GM18907 (cell line): ENCODE results near the gene PTPRCAP.

Source experiments
- ATAC-seq: cut with Tn5 transposase; IDR thresholded peaks from one replicate; pipeline ENCODE4 v1.9.1; 2021; ENCODE audit warnings: mild to moderate bottlenecking, moderate library complexity; ENCODE audit not compliant: unreplicated experiment

PTPRCAP gene

DNA sequence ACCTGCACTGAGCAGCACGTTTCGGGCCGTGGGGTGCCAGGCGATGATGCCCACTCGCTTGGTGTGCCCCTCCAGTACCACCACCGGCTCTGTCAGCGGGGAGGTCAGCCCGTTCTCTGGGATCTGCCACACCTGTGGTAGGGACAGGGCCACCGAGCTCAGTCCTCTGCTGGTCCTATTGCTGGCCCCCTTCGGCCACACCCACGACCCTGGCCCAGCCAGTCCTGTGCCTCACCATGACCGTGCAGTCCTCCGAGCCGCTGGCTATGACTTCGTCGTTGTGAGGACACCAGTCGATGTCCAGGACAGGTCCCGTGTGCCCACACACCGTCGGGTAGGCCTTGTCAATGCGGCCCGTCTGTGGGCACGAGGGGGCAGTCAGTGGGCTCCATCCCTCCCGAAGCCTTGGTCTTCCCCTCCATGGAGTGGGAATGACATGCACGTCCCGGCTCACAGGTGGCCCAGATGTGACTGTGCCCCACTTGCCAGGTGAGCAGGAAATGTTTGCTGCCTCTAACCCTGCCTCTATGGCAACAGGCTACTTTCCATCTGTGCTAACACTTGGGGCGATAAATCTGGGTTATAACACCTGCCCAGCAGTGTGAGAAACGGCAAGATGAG lies 4.4 kb upstream of the PTPRCAP start:
- ATAC-seq: no peak

DNA sequence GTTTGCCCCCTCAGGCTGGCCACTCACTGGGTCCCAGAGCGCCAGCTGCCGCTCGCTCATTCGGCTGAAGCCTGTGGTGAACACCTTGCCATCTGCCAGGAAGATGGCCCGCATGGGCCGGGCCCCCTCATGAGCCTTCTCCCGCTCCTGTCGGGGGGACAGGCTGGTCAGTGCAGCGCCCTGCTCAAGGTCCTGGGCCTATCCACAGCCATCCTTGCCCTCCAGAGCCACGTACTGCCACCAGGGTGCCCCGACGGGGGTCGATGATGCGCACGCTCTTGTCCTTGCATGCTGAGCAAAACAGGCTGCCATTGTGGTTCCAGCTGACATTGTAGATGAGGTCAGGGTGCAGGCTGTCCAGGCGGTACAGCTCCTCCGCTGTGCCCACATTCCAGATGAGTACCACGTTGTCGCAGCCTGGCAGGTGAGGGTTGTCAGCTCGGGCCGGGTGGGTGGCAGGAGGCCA lies 3.6 kb upstream of the PTPRCAP start:
- ATAC-seq: no peak

DNA sequence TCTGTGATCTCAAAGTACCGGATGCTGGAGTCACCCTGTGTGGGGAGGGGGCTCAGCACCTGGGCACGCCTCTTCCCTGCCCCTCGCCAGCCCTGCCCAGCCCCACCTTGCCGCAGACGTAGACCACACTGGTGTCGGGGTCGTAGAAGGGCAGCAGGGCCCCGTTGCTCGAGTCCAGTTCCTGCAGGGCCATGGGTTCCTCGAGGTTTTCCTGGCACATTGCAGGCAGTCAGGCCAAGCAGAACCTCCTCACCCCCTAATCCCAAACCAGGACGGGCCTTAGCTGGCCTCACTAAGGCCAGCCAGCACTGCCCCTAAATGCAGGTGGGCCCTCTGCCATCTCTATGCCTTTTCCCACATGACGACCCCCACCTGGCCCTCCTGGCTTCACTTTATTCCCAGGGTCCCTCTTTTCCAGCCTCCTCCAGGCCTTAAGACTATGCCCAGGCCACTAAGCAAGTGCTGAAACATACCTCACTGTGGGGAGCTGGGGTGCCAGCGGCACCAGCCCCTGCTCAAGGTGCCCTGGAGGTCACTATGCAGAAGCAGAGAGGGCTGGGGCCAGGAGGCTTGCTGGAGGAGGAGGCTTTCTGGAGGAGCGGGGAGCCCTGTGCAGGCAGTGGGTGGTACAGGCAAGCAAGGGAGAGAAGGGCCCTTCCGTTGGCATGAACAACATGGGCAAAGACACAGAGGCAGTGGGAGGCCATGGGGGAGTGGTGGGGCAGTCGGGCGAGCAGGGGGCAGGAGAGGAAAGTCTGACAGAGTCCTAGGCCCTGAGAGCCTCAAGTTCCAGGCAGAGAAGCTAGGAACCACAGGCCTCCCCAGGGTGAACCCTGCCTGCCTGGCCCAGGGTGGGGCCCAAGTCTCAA lies 3.0 kb upstream of the PTPRCAP start:
- ATAC-seq: no peak

DNA sequence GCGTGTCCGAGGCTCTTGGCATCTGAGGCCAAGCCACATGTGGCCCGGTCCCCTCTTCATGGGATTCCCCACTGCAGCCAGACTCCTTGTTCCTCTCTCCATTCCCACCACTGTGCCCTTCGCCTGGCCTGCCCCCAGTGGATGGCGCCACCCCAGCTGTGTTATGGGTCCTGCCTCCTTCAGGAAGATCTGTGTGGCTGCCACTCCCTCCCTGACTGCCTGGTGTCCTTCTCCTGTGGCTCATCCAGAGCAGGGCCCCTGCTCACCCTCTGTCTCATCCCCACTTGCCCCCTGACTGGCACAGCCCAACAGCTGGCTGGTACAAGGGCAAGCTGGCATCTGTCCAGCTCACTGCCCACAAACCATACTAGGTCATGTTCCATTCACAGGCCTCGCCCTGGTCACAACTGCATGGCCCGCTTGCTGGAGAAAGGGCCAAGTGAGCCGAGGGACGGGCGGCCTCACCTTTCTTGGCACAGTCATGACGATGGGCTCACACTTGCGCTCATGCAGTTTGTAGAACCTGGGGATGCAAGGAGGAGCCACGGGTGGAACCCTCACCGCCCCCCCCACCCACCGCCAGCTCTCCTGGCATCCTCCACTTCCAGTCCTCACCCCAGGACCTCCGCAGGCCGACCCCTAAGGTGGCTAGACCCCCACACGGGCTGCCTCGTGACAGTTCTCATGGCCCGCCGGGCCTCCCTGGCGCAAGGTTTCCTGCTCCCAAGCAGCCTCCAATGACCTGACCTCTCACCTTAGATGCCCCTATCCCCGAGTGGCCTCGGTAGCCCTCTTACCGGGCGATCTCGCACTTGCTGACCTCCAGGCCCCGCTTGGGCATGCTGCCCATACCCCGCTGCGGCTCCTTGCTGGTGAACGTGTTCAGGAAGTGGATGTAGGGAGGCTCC lies 2.1 kb upstream of the PTPRCAP start:
- no peak for ATAC-seq

DNA sequence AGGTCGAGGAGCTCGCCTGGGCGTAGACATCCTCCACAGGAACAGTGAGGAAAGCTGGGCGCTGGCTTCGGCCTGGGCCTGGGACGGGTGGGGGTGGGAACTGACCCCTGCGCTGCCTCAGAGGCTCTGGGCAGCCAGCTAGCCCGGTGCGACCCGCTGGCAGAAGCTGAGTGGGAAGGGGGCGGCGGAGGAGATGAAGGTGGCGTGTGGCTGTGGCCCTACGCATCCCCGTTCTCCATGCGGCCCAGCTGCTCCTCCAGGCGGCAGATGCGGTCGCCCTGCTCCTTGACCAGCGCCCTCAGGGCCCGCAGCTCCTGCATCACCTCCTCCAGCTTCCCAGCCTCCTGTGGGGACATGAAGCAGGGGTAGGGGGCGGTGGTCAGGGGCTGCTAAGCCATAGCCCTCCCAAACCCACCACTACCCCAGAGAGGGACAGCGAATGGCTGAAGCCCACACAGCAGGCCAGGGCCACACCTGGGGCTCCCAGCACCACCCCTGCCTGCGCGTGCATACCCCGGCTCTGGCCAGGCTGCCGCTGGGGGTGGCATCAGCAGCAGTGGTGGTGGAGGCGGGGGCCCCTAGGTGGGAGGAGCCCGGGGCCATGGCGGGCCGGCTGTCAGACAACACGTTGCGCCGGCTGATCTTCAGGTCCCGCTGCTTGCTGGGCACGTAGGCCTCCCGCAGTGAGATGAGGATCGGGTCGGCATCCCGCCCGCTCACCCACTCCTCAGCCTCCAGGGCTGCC lies 848 bp upstream of the PTPRCAP start:
- no peak for ATAC-seq

DNA sequence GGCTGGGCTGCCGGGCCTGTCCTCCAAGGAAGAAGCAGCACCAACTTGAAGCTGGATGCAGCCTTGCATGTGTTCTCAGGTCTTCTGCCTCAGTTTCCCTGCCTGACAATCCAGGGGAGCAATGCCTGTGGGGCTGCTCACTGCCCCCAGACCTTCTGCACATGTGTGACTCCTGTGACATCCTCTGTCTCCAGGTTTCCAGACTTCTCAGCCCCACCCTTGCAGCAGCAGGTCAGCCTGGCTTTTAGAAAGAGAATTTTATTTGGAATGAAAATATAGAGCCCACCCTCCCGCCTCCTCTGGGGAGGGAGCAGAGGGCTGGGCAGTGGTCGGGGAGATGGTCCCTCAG lies 301 bp upstream of the PTPRCAP start:
- no peak for ATAC-seq

DNA sequence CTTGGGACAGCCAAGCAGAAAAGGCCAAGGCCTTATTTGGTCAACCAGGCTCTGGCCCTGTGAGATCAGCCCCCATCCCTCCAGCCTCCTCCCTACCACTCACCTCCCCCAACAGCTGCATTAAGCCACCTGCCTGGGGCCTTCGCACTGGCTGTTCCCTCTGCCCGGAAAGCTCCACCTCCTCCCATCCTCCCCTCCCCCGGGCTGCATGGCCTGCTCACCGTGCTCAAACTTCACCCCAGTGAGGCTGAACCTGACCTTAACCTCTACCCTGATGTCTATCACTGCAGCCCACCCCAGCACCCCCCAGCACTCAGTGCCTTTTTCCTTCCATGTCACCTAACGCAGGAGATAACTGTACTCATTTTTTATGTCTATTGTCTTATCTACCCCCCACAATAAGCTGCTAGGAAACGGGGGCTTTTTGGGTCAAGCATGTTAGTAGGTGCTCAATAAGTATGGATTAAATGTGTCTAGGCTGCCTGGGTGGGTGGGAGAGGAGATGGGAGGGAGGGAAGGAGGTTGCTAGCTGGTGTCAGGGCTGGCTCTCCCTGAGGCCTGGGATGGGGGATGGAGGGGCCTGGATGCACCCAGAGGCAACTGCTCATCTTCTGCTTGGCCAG lies 912 bp downstream of the PTPRCAP start:
- no peak for ATAC-seq

DNA sequence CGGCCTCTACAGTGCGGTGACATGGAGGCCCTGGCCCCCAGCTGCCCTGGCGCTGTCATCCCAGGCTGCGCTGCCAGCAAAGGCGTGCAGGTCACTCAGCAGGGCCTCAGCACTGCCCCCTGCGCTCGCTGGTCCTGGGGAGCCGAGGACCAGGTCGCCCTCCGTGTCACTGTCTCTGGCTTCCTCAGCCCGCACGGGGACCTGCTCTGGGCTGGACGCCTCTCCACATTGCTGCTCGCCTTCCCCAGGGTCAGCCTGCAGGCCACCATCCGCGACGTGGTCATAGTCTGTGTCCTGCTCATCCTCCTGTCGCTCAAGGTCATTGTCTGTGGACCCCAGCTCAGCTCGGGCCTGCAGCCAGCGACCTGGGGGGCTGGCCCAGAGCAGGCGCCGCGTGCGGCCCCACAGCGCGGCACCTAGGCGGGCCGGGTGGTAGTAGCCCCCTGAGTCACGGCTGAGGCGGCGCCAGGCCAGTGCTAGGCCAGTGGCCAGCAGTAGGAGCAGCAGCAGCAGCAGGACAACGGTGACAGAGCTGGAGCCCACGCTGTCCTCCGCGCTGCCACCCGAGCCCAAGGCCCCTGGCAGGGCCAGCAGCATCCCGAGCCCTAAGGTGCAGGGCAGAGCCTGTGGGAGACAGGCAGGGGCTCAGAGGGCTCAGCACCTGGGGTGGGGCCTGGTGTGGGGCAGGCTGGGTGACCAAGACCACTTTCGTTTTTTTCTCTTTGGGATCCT lies 1.6 kb downstream of the PTPRCAP start:
- ATAC-seq: no peak

DNA sequence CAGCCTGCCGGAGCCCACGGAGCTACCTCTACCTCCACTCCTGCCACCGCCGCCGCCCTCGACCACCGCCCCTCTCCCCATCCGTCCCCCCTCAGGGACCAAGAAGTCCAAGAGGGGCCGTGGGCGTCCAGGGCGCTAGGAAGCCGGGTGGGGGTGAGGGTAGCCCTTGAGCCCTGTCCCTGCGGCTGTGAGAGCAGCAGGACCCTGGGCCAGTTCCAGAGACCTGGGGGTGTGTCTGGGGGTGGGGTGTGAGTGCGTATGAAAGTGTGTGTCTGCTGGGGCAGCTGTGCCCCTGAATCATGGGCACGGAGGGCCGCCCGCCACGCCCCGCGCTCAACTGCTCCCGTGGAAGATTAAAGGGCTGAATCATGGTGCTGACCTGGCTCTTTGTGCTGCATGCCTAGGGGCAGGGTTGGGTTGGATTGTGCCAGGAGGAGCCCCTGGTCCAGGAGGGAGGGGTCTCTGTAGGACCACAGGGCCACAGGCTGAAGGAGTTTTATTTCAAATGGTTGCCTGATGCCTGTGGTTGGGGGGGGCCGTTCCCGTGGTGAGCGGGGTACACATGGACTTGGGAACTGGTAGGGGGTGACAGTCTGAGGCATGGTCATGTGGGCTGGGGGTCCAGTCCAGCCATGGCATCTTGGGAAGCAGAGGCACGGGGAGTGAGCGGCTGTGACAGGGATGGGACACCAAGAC lies 2.3 kb downstream of the PTPRCAP start:
- ATAC-seq: no peak

DNA sequence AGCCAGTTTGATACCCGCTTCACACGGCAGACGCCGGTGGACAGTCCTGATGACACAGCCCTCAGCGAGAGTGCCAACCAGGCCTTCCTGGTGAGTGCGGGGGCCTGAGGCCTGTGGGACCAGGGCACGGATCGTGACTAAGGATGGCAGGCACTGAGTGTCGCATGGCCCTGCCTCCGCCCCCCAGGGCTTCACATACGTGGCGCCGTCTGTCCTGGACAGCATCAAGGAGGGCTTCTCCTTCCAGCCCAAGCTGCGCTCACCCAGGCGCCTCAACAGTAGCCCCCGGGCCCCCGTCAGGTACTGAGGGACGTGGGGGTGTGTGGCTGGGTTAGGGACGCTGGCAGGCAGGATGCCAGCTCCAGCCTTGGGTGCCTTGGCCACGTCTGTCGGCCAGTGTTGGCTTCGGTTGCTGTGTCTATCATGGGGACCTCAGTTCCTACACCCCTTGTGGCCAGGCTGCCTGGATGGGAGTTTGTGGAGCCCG lies 3.0 kb downstream of the PTPRCAP start:
- ATAC-seq: no peak

DNA sequence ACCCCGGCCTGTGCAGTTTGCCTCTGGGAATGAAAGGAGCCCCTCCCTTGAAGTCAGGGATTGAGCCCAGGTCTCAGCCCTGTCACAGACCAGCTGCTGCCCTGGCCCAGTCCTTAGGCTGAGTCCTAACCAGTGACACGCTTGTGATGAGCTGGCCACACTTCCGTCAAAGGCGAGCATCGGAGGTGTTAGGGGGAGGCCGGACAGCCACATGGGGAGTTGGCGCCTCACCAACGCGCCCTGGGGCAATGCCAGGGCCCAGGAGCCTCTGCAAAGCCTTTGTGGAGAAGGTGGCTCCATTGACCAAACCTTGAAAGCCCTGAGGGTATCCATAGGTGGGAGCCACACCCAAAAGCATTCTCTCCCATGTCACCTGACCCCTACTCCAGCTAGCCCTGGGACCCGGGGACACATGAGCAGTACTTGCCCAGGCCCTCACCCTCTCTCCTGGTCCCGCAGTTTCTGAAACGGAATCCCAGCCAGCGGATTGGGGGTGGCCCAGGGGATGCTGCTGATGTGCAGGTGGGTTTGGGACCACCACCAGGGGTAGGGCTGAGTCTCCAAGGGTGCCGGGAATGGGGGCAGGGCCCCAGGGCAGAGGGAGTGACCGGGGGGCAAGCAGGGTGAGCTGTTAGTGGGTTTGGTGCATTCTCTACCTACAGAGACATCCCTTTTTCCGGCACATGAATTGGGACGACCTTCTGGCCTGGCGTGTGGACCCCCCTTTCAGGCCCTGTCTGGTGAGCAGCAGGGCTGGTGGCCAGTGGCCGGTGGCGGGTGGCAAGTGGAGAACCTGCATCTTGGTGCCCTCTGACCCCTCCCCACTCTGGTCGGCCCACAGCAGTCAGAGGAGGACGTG lies 3.7 kb downstream of the PTPRCAP start:
- no peak for ATAC-seq

DNA sequence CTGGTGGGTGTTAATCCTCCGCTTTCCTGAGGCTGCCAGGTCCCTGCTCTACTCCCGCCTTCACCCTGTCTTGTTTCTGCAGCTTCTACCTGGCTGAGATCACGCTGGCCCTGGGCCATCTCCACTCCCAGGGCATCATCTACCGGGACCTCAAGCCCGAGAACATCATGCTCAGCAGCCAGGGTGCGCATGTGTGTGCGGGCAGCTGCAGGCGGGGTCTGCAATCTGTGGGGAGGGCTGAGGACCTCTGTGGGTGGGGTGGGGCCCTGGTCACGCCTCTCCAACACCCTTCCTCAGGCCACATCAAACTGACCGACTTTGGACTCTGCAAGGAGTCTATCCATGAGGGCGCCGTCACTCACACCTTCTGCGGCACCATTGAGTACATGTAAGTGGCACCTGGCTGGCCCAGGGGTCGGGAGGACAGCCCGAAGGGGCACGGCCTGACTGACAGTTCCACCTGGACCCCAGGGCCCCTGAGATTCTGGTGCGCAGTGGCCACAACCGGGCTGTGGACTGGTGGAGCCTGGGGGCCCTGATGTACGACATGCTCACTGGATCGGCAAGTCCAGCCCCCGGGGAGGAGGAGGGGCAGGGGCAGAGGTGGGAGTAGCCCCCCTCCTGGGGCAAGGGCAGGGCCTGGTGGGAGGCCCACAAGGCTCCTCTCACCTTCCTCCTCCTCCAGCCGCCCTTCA lies 4.7 kb downstream of the PTPRCAP start:
- ATAC-seq: no peak

DNA sequence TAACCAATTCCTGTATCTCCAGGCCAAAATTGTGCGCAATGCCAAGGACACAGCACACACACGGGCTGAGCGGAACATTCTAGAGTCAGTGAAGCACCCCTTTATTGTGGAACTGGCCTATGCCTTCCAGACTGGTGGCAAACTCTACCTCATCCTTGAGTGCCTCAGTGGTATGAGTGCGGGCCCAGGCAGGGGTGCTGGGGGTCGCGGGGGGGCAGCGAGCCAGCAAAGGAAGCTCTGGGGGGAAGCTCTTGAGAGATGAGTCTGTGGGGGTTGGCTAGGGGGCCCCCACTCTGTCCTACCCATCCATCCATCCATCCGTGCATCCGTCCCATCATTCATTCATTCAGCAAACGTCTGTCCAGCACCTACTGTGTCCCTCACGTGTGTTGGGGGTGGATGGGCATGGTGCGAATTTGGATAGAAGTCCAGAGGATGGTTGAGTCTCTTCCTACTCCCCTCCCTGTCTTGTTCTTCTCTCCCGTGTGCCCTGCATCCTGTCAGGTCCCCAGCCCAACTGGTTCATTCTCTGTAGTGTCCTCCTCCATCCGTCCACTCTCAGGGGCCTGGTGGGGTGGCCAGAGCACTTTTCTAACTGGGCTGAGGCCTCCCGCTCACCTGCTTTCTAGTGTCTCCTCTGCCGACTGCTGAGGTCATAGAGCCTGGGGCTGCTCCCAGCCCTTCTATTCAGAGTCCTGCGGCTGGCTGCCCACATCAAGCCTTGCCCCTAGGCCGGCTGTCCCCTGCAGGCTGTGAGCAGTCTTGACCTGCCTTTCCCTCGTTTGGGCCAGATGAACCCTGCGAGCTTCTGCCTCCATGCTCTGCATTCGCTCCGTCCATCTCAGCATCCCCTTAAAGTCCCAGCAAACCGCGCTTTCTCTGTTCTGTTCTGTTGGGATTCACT lies 5.9 kb downstream of the PTPRCAP start:
- no peak for ATAC-seq

DNA sequence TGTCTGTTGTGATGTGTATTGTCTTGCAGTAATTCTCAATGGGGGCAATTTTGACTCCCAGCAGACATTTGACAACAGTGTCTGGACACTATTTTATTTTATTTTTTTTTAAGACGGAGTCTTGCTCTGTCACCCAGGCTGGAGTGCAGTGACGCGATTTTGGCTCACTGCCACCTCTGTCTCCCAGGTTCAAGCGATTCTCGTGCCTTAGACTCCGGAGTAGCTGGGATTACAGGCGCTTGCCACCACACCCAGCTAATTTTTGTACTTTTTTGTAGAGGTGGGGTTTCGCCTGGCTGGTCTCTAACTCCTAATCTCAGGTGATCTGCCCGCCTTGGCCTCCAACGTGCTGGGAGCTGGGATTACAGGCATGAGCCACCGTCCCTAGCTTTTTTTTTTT lies 7.8 kb downstream of the PTPRCAP start:
- ATAC-seq: no peak

DNA sequence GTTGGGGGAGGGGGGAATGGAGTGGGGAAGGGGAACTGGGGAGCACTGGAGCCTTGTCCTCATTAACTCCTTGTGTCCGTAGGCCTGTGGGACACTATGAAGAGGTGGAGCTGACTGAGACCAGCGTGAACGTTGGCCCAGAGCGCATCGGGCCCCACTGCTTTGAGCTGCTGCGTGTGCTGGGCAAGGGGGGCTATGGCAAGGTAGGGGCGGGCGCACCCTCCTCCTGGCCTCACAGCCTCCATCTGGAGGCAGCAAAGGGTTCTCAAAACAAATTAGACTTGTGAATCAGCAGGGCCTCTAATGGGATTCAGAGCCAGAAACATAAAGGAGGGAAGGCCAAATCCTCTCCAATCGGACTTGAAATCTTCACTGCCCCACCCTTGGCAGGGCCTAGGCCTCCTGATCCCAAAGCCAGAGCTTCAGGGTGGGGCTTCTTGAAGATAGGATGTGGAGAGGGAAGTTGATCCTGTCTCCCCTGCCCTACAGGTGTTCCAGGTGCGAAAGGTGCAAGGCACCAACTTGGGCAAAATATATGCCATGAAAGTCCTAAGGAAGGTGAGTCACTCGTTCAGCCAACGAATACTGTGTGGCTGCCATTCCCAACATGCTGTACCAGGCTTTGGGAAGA lies 8.3 kb downstream of the PTPRCAP start:
- peak; percentile 3 for ATAC-seq
